SK-MEL-5 (cell line): Measurements from ENCODE around the gene SLC13A5. TPM values are rescaled to one million over a fixed set of nuclear protein-coding genes. Genes with fewer than 3 reads are reported as not detected.
"Not testable (repeated sequence)": the region's sequence is repeated elsewhere in the genome, so short reads cannot be mapped to it uniquely, and the experiment has no call there.

Source experiments
- DNase-seq: peaks from one replicate; pipeline ENCODE4 v3.0.0-alpha.2; 2016; ENCODE audit warnings: low read depth, low spot score
- in situ Hi-C: cut with HindIII; loops from 2 replicates; pipeline ENCODE4 v1.10.0; 2016; ENCODE audit warnings: low sequenced_read_pairs, high pct_unique_total_duplicates, low pct_unique_long_range_greater_than_20kb
- total RNA-seq: library from RNA; depleted of rRNA; stranded (reverse); fragments of >200 nt; shearing (Covaris generic); gene quantifications from 2 replicates; pipeline ENCODE4 v1.2.3, GENCODE V29; 2014

SLC13A5 gene
- total RNA-seq, 1 experiment from 2014 or later = not detected

DNA sequence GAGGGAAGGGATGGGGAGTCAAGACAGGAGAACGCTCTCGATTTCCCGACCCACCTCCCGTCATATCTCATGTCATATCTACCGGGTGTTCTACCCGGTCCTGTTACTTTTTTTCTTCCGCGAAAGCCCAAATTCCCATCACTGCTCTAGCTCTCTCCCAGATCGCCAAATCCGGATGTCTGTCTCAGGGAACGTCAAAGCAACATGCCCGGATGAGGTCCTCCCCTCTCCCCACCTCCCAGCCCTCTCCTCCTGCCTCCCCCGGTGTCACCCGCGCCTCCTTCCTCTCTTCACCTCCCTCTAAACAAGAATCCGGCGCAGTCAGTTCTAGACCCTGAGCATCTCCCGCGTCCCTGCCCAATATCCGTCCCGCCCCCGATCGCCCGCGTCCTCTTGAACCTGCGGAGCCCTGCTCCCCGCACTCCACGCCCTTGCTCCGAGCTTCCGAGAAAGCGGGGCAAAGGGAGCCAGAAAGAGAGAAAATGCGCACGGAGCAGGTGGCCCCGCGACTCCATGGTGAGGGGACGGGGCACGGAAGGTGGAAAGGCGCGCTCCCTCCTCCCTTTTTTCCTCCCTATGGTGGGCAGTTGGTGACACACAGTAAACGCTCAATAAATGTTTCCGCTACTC is 57.3 kb downstream of the SLC13A5 start:
- DNase-seq, in situ Hi-C loops: not testable (repeated sequence)

- no peak for DNase-seq
- in situ Hi-C loops = no loop called here
These were observed 58.1 kb downstream of the SLC13A5 start for GRCh38 chr17:6654841-6655731.

DNA sequence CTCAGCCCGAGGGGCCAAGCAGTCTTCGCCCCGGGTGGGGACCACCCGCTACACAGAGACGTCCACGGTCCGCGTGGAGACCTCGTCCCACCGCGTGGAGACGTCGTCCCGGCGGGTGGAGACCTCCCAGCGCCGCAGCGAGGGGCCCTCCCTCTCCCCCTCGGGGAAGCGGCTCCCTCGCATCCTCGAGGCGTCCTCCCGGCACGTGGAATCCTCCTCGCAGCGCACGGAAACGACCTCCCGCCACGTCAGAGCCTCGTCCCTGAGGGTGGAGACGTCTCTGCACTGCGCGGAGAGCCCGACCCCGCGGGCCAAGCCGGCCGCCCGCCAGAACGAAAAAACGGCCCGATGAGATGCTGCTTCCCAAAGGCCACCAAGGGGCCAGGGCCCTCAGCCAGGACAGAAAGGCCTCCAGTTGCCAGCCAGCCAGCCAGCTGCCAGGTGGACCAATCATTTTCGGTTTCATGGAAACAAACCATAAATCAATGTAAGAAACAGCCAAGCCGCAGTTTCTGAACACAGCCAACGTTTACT is 61.2 kb downstream of the SLC13A5 start:
- DNase-seq = no peak
- in situ Hi-C loops = no loop called here

GRCh38 chr17:6651354-6651918 is 61.7 kb downstream of the SLC13A5 start, which contains the start of the genes C17orf100 and MED31:
Gene C17orf100 (plus strand): TSS chr17:6651762. CDS start chr17:6651914, 152 bp downstream.
Gene MED31 (minus strand): TSS chr17:6651605. CDS start chr17:6651528, 77 bp downstream.
- in situ Hi-C loops = no loop called here
- peak; percentile 94 for DNase-seq

DNA sequence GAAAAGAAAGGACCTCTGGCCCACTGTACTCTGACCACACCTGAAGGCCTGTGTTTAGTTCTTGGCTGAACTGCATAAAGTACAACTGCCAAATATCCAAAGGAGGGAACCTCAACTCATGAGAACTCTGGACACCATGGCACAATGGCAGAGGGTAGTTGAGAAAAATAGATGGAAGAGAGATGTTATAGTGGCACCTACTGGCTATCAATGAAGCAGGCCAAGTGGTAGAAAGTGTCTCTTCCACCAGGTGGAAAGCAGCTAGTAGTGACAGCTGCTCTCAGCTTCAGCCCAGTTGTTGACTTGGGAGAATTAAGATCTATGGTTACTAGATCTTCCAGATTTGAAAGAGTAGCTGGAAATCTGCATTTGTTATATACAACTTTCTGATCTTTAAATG is 65.0 kb downstream of the SLC13A5 start:
- in situ Hi-C loops = no loop called here

DNA sequence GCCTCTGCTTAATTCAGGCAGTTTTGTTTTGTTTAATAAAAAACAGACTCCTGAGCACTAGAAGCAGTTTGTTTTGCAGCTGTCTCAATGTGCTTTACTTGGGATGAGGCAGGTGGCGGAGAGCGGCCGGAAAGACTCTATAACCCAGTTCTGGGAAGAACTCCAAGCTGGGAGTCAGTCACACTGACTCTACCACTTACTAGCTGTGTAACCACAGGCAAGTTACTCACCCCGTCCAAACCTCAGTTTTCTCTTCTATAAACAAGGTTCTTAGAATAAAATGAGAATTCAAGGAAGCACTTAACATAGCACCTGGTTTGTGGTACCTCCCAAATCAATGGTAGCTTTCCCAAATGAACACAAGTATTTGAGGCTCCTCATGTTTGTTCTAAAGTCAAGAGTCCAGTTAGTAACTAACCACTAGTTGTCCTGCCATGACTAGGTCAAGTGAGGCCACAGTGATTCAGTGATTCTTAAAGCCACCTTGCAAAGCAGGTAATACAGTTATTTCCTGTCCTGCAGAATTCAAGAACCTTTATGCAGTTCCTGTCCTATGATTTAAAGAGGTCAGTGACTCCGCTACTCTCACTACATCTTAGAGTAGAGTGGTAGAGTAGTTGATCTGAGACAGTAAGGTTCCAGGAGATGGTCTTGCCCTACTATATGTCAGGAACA is 69.6 kb downstream of the SLC13A5 start:
- DNase-seq = no peak
- in situ Hi-C loops = no loop called here

More for the DNA sequence above, 65.0 kb downstream of the SLC13A5 start:
- DNase-seq = peak; percentile 48

GRCh38 chr17:6642592-6642991 is 70.6 kb downstream of the SLC13A5 start:
- in situ Hi-C loops = no loop called here
- DNase-seq = no peak

DNA sequence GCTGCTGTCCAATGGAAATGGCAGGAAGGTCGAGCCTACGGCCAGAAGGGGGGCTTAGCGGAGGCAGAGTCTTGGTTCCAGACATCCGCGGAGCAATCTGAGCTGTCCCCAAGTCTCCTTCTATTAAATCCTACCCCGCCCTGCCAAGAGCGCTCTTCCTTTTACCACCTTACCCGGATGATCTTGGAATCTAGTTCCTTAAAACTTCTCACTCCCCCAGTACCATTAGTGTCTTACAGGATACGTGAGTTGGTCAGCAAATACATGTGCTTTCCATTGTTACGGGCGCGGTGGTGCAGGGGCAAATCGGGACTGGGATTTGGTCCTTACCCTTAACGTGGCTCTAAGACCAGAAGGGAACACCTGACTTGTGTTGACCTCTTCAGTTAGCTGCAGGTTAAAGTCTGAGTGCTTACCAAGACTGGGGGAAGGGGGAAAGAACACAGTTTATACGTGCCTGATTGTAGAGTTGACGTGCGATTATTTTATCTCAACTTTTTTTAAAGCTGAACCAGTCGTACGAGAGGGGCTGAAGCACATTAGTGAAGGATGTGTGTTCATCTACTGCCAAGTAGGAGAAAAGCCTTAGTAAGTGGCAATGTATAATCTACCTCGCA is 71.8 kb downstream of the SLC13A5 start:
- no peak for DNase-seq
- in situ Hi-C loops = no loop called here

GRCh38 chr17:6640536-6641246 is 72.5 kb downstream of the SLC13A5 start, which contains the start of the genes KIAA0753 and TXNDC17:
Gene KIAA0753 (minus strand): TSS chr17:6640711. CDS start chr17:6635103, 5,608 bp downstream.
Gene TXNDC17 (plus strand): TSS chr17:6641060. CDS start chr17:6641083, 23 bp downstream.
- in situ Hi-C loops = no loop called here

DNA sequence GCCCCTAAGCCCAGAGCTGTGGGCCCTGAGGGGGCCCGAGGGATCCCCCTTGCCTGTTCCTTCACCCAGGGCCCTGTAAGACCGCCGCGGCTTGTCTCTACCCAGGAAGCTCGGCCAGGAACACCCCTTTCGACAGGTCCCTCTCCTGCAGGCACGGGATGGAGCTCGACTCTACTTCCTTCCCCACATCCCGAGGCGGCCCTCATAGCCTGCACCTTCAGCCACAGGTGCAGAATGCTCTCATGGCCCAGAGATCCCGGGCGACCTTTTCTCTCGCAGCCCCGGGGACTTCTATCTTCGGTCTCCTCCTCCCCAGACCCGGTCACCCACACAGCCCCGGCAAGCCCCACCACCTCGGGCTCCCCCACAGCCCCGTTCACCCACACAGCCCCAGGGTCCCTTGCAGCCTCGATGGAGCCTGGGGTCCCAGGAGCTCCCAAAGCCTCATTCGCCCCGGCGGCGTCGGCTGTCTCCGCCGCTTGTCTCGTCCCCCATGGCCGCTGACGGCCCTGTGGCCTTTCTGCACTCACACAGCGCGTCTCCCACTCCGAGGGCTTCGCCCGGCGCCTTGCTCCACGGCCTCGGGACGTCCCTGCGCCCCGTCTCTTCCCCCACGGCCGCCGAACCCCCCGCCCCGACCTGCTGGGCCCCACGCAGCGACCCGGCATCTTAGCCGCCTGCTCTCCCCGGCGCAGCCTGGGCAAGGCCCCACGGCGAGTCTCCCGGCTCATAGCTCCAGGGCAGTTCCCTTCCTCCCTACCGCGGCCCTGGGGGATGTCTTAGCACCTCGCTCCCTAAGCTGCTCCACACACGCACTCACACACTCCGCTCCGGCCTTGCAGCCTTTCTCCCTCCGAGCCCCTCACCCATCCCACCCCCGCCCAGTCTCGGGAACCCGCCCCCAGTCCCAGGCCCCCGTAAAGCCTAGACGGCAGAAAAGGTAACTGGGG is 73.3 kb downstream of the SLC13A5 start:
- peak; percentile 4 for DNase-seq
- in situ Hi-C loops = no loop called here

More at GRCh38 chr17:6640536-6641246, 72.5 kb downstream of the SLC13A5 start, which contains the start of the genes KIAA0753 and TXNDC17:
- DNase-seq = peak; percentile 90

DNA sequence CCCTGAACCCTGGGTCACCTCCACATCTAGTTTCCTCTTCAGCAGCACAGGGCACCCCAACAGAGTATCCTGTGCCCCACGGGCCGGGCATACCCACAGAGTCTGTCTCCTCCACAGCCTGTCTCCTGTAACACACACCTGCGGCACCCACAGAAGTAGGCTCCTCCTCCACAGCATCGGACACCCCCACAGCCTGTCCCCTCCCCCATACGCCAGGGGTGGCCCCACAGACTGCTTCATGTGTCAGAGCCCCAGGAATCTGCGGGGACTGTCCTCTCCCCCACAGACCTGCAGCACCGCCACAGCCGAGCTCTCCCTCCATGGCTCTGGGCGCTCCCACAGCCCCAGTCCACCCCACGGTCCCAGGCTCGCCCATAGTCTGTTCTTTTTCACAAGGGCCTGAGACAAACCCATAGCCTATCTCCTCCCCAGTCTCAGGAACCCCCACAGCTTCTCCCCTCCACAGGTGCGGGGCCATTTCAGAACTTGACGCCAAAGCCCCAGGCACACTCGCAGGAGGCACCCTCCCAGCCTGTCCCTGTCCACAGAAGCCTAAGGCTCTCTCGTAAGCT is 74.1 kb downstream of the SLC13A5 start:
- no peak for DNase-seq
- in situ Hi-C loops = no loop called here

GRCh38 chr17:6638046-6638908 is 74.9 kb downstream of the SLC13A5 start:
- no peak for DNase-seq
- in situ Hi-C loops = no loop called here

GRCh38 chr17:6637458-6637840 is 75.7 kb downstream of the SLC13A5 start:
- DNase-seq = no peak
- in situ Hi-C loops = no loop called here
